Fibroblast of skin of left biceps (primary cell): ENCODE measurements around the gene FANCE.
"Not testable (repeated sequence)": the region's sequence is repeated elsewhere in the genome, so short reads cannot be mapped to it uniquely, and the experiment has no call there.

Source experiments
- DNase-seq, 2 experiments: peaks; one replicate each; pipeline ENCODE4 v3.0.0-alpha.2; 2013; ENCODE audit warnings: low read depth in 2 of 2

The FANCE gene

GRCh38 chr6:35497571-35498421 lies 45.7 kb downstream of the FANCE start:
- DNase-seq, result no peak

GRCh38 chr6:35498422-35499067 lies 46.4 kb downstream of the FANCE start:
- DNase-seq, result no peak

GRCh38 chr6:35499372-35499771 lies 47.2 kb downstream of the FANCE start:
- no peak for DNase-seq

DNA sequence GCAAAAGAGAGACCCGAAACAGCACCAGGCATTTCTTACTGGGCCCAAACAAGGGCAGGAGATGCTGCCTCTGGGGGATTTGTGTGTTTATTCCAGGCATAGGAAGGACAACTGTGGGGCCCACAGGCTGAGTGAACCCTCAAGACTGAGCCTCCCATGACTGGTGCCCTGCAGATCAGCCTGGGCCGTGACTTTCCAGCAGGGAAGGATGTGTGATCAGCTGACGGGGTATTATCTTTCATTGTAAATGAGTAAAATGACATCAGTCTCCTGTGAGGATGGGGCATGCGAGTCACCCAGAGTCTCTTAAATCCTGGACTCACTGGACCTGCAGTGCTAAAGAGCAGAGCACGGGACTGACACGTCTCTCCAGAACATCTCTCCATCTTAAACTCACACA lies 48.6 kb downstream of the FANCE start:
- DNase-seq, result no peak

- DNase-seq, result no peak
These were observed 49.6 kb downstream of the FANCE start for GRCh38 chr6:35501784-35502183.

GRCh38 chr6:35503534-35503933 lies 51.4 kb downstream of the FANCE start:
- no peak for DNase-seq

DNA sequence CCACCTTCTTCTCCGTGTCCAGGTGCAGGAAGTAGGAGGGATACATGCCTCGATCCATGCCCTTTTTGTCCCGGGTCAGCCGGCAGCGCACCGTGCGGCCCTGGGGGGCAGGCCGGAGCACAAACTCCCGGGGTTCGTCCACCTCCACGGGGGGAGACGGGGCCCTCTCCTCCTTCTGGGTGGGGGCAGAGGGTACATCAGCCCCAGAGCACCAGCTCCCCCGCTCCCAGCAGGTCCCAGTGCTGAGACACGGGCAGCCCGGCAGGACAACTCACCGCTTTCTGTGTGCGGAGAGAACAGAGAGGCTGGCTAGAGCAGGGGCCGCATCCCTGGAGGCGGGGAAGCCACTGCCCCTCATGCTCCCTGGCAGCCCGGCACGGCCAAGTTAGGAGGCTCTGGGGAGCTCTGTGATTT lies 53.9 kb downstream of the FANCE start:
- no peak for DNase-seq

GRCh38 chr6:35506536-35506935 lies 54.4 kb downstream of the FANCE start:
- no peak for DNase-seq

GRCh38 chr6:35507221-35507620 lies 55.1 kb downstream of the FANCE start:
- DNase-seq, result no peak

DNA sequence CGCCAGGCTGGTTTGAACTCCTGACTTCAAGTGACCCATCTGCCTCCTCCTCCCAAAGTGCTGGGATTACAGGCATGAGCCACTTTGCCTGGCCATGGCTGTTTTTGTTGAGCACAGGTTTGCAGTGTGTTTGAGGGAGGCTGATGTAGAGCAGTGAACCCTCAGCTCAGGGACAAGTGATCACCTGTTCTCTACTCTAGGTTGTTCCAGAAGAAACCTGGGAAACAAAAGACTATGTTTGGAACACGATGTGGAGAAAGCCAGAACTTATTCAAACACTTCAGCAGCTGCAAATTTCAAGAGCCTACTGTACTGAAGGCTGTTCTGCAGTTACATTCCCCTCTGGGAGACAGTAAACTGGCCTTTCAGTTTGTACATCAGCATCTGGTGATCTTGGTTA lies 55.9 kb downstream of the FANCE start:
- no peak for DNase-seq

DNA sequence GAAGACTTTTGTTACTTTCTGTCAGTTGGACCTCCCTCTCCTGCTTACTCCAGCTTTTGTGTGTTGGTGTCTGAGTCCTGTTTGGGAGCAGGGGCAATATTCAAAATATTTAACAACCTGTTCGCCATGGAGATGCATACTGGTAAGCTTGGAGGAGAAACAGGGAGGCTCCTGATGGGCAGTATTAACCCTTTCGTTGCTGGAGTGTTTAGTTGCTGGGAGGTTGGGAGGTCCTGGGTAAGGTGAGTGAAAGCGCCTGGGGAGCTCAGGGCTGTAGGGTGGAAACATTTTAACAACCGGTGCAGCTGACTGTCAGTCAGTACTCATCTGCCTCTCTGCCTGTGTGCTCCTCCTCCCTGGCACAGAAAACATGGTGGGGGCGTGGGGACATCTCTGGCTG lies 56.4 kb downstream of the FANCE start:
- DNase-seq, result no peak

GRCh38 chr6:35510916-35511561 lies 58.9 kb downstream of the FANCE start:
- no peak for DNase-seq

DNA sequence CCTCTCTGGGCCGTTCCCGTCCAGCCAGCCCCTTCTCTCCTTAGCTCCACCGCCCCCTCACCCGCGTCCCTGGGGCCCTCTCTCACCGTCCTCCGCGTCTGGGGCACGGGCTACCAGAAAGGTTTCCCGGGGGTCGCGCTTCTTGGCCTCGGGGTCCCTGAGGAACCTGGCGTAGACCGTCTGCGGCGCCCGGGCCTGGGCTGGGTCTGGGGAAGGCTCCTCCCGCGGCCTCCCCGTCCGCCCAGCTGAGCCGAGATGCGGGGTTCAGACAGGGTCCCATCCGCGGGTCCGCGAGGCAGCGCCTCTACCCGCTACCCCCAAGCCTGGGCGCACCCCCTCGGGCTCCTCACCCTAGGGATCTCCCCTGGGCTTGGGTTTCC lies 59.4 kb downstream of the FANCE start:
- no peak for DNase-seq

GRCh38 chr6:35512006-35512405 lies 59.9 kb downstream of the FANCE start:
- DNase-seq, result no peak

GRCh38 chr6:35512740-35513139 lies 60.6 kb downstream of the FANCE start, which contains the start of gene TULP1:
TSS of gene TULP1 (minus strand) at chr6:35512896. CDS start at chr6:35512858, 38 bp downstream.
- no peak for DNase-seq

DNA sequence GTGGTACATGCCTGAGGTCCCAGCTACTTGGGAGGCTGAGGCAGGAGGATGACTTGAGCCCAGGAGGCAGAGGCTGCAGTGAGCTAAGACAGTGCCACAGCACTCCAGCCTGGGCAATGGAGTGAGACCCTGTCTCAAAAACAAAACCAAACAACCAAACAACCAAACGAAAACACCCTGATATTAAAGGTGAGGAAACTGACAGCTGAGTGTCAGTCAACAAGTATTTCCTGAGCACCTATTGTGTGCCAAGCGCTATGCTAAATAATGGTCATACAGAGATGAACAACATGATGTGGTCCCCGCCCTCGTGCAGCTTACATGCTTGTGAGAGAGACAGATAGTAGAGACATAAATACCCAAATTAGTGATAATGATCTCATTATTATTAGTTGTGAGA lies 62.4 kb downstream of the FANCE start:
- no peak for DNase-seq

- DNase-seq, result not testable (repeated sequence)
These were observed 63.8 kb downstream of the FANCE start for GRCh38 chr6:35515939-35516338.
